Mammary epithelial cell (primary cell): ENCODE data around the gene COX6B2.

ENCODE experiments used
- EZH2 ChIP-seq: IDR thresholded peaks from 2 replicates; pipeline ENCODE4 v1.6.1; 2012; ENCODE audit warnings: low read length, inconsistent platforms, borderline replicate concordance
- TF ChIP-seq, protein P1 (sequence below), 2 donors: IDR thresholded peaks in 1 of 2; conservative IDR thresholded peaks in 1 of 2; 2 replicates each; pipeline ENCODE4 v1.5.1; 2011 to 2012; ENCODE audit warnings: inconsistent platforms in 2 of 2, low read length in 2 of 2, mild to moderate bottlenecking in 2 of 2, control low read depth in 1 of 2, low read depth in 1 of 2; ENCODE audit not compliant: insufficient read depth in 1 of 2; ENCODE audit errors: extremely low read depth in 1 of 2

DNA sequence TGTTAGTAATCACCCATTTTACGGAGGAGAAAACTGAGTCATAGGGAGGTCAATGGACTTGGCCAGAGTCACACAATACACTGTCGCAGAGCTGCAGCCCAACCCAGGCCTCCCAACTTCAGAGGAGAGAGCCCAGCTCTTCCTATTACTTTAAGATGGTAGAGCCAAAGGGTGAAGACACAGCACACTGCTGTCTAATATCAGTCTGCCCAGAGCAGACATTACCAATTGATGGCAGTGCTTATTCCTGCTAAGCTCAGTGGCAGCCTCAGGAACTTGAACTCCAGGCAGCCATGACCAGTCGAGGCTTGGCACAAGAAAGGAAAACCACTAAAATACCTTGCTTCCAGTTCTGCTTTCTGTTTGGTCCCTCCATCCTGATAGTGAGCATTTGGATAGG lies 47.8 kb downstream of the COX6B2 start:
- TF ChIP-seq, protein P1, sequence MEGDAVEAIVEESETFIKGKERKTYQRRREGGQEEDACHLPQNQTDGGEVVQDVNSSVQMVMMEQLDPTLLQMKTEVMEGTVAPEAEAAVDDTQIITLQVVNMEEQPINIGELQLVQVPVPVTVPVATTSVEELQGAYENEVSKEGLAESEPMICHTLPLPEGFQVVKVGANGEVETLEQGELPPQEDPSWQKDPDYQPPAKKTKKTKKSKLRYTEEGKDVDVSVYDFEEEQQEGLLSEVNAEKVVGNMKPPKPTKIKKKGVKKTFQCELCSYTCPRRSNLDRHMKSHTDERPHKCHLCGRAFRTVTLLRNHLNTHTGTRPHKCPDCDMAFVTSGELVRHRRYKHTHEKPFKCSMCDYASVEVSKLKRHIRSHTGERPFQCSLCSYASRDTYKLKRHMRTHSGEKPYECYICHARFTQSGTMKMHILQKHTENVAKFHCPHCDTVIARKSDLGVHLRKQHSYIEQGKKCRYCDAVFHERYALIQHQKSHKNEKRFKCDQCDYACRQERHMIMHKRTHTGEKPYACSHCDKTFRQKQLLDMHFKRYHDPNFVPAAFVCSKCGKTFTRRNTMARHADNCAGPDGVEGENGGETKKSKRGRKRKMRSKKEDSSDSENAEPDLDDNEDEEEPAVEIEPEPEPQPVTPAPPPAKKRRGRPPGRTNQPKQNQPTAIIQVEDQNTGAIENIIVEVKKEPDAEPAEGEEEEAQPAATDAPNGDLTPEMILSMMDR (conservative IDR thresholded peaks at IDR 0.05 in 1 of 2, IDR thresholded peaks at IDR 0.05 in 1 of 2; ENCODE audit: extremely low read depth in 1 of 2, insufficient read depth in 1 of 2, low read depth in 1 of 2, low read length in 2 of 2), result no peak
- no peak for TF ChIP-seq EZH2
